Gastrocnemius medialis (tissue), 4 donors: ENCODE results near the gene EVL. TPM values are rescaled to one million over a fixed set of nuclear protein-coding genes. Genes with fewer than 3 reads are reported as not detected.

Source experiments
- ATAC-seq, 2 donors: fragments of 150-250 bp; one replicate each; pipeline ENCODE4 v1.9.1; 2016
- DNase-seq, 2 donors: peaks; one replicate each; pipeline ENCODE4 v3.0.0-alpha.2; 2019
- H3K27ac ChIP-seq, 4 donors: fragments of 200-600 bp; sonication (generic); 1 replicate in 1 of 4; 2 replicates in 3 of 4; pipeline ENCODE4 v1.5.1; 2016 to 2018; ENCODE audit warnings: mild to moderate bottlenecking in 2 of 4, moderate library complexity in 1 of 4
- H3K27me3 ChIP-seq, 3 donors: fragments of 200-600 bp; sonication (generic) in 2 of 3; 1 replicate in 1 of 3; 2 replicates in 2 of 3; pipeline versions ENCODE4 v1.5.1 to v1.6.0; 2016 to 2019; ENCODE audit warnings: mild to moderate bottlenecking in 1 of 3, moderate library complexity in 1 of 3
- H3K36me3 ChIP-seq, 2 donors: fragments of 200-600 bp; sonication (generic) in 1 of 2; one replicate each; pipeline ENCODE4 v1.5.1; 2017 to 2018
- H3K4me1 ChIP-seq, 2 donors: fragments of 200-600 bp; sonication (generic) in 1 of 2; one replicate each; pipeline ENCODE4 v1.5.1; 2016 to 2017; ENCODE audit warnings: mild to moderate bottlenecking in 2 of 2
- H3K4me3 ChIP-seq, 4 donors: fragments of 200-600 bp; sonication (generic) in 3 of 4; 1 replicate in 1 of 4; 2 replicates in 3 of 4; pipeline ENCODE4 v1.5.1; 2016 to 2019; ENCODE audit warnings: mild to moderate bottlenecking in 2 of 4
- H3K9me3 ChIP-seq, 3 donors: fragments of 200-600 bp; sonication (generic) in 2 of 3; 1 replicate in 1 of 3; 2 replicates in 2 of 3; pipeline ENCODE4 v1.5.1; 2016 to 2019
- CTCF ChIP-seq, 5 experiments: fragments of 450-650 bp in 3 of 5; fragments of 200-600 bp in 2 of 5; sonication (generic) in 2 of 5; IDR thresholded peaks in 4 of 5; conservative IDR thresholded peaks in 1 of 5; 1 replicate in 4 of 5; 2 replicates in 1 of 5; pipeline ENCODE4 v1.5.1; 2016 to 2019; ENCODE audit warnings: antibody characterized with exemption in 5 of 5, mild to moderate bottlenecking in 3 of 5, moderate library complexity in 3 of 5
- POLR2A ChIP-seq, 2 donors: fragments of 450-650 bp; IDR thresholded peaks; one replicate each; pipeline ENCODE4 v1.6.1; 2017; ENCODE audit warnings: antibody characterized with exemption in 2 of 2, mild to moderate bottlenecking in 2 of 2, moderate library complexity in 2 of 2
- in situ Hi-C, 4 donors: fragments of 200-750 bp; cut with MboI; loops; one replicate each; pipeline versions ENCODE4 v1.15.0 to v1.8.0; 2017; ENCODE audit warnings: low sequenced_read_pairs in 4 of 4
- intact Hi-C: fragments of 100-400 bp; cut with DNase I; formaldehyde crosslinking; loops from one replicate; pipeline ENCODE4 v1.15.1; 2023; ENCODE audit warnings: low total_unique reads
- total RNA-seq, 4 donors: library from RNA; depleted of rRNA; stranded (reverse); fragments of >200 nt; gene quantifications; one replicate each; pipeline versions ENCODE4 v1.1.0 to v1.2.3, GENCODE V29; 2016

Gene EVL
- total RNA-seq, 4 donors from 2014 or later, result 5.8 to 14.3 (median 9.5) TPM

GRCh38 chr14:100147181-100147631 is 82.0 kb downstream of the EVL start:
- no peak overlapping the region for H3K4me3 ChIP-seq
- intact Hi-C loops, result no loop called here
- TF ChIP-seq CTCF (IDR thresholded peaks at IDR 0.05 in 4 of 5, conservative IDR thresholded peaks at IDR 0.05 in 1 of 5), result no peak
- no peak for TF ChIP-seq POLR2A (IDR thresholded peaks at IDR 0.05)

GRCh38 chr14:100147691-100148464 is 82.7 kb downstream of the EVL start:
- Histone ChIP-seq H3K27ac (no peak overlapping the region), H3K4me3 (no peak overlapping the region), H3K36me3 (no peaks in the 10 kb centered on the region), H3K9me3 (no peaks in the 10 kb centered on the region), H3K27me3 (peaks cover 0 to 7% (median 5%) of the 10 kb centered on the region in 3 donors), H3K4me1 (no peaks in the 10 kb centered on the region)
- ATAC-seq, result no peak
- TF ChIP-seq POLR2A (IDR thresholded peaks at IDR 0.05) (no peak), CTCF (IDR thresholded peaks at IDR 0.05 in 4 of 5, conservative IDR thresholded peaks at IDR 0.05 in 1 of 5) (no peak)
- DNase-seq, result no peak
- intact Hi-C loops (no loop called here), in situ Hi-C loops (no loop called here)

More at GRCh38 chr14:100147181-100147631, 82.0 kb downstream of the EVL start:
- peaks cover 0 to 7% (median 5%) of the 10 kb centered on the region in 3 donors for H3K27me3 ChIP-seq
- DNase-seq, result no peak
- no peaks in the 10 kb centered on the region for H3K4me1 ChIP-seq
- in situ Hi-C loops, result no loop called here
- no peak for ATAC-seq
- no peaks in the 10 kb centered on the region for H3K9me3 ChIP-seq
- H3K27ac ChIP-seq, result no peak overlapping the region
- no peaks in the 10 kb centered on the region for H3K36me3 ChIP-seq

GRCh38 chr14:100148837-100149731 is 83.9 kb downstream of the EVL start:
- Histone ChIP-seq H3K9me3 (no peaks in the 10 kb centered on the region), H3K36me3 (no peaks in the 10 kb centered on the region), H3K4me3 (no peak overlapping the region), H3K27me3 (peaks cover 0 to 7% (median 5%) of the 10 kb centered on the region in 3 donors), H3K4me1 (no peaks in the 10 kb centered on the region), H3K27ac (no peak overlapping the region)
- TF ChIP-seq CTCF (IDR thresholded peaks at IDR 0.05 in 4 of 5, conservative IDR thresholded peaks at IDR 0.05 in 1 of 5) (no peak), POLR2A (IDR thresholded peaks at IDR 0.05) (no peak)
- ATAC-seq, result no peak
- in situ Hi-C loops, result no loop called here
- DNase-seq, result no peak
- intact Hi-C loops, result no loop called here

- Histone ChIP-seq H3K27ac (no peak overlapping the region), H3K36me3 (no peaks in the 10 kb centered on the region), H3K4me3 (no peak overlapping the region), H3K9me3 (peaks cover 0 to 3% (median 0%) of the 10 kb centered on the region in 3 donors), H3K27me3 (peaks cover 0 to 7% (median 5%) of the 10 kb centered on the region in 3 donors), H3K4me1 (no peaks in the 10 kb centered on the region)
- no peak for DNase-seq
- ATAC-seq, result no peak
- in situ Hi-C loops, result no loop called here
- intact Hi-C loops, result no loop called here
- no peak for TF ChIP-seq POLR2A (IDR thresholded peaks at IDR 0.05)
- TF ChIP-seq CTCF (IDR thresholded peaks at IDR 0.05 in 4 of 5, conservative IDR thresholded peaks at IDR 0.05 in 1 of 5), result no peak
Observed at GRCh38 chr14:100149851-100150611, 84.8 kb downstream of the EVL start.
